ENCODE data around the gene SLC45A1.

SLC45A1 gene

GRCh38 chr1:8348047-8348776 lies 30.3 kb downstream of the SLC45A1 start:
- Histone ChIP-seq H3K4me1 (ENCODE audit: control insufficient read depth, insufficient read depth, low read length) (peaks cover 3% of the 10 kb centered on the region; the same call in 1 of the 2 replicates), H3K36me3 (ENCODE audit: control insufficient read depth in 2 of 2, insufficient read depth in 1 of 2, low read length in 2 of 2) (peaks cover 0 to 11% of the 10 kb centered on the region in 2 experiments; a peak in 1 of 3 replicates), H3K4me3 (ENCODE audit: low read depth, low read length) (no peak overlapping the region), H3K9me3 (ENCODE audit: control insufficient read depth, insufficient read depth, low read depth, low read length) (no peaks in the 10 kb centered on the region), H3K27ac (ENCODE audit: extremely low read depth, low read depth, low read length) (no peak overlapping the region)
- ChIA-PET POLR2A (interaction anchor here (0.9 kb wide), 1 partner anchor 186 kb away, joined by 4 read pairs; no protein-coding TSS in a partner anchor), CTCF (interaction anchor here (0.5 to 6.7 kb wide), 12 partner anchors 33 to 799 kb away, joined by 3 to 49 read pairs (median 4); no protein-coding TSS in a partner anchor)
- TF ChIP-seq ZBTB7A (tag by site-specific recombination; IDR thresholded peaks at IDR 0.05; ENCODE audit: low read depth) = no peak

DNA sequence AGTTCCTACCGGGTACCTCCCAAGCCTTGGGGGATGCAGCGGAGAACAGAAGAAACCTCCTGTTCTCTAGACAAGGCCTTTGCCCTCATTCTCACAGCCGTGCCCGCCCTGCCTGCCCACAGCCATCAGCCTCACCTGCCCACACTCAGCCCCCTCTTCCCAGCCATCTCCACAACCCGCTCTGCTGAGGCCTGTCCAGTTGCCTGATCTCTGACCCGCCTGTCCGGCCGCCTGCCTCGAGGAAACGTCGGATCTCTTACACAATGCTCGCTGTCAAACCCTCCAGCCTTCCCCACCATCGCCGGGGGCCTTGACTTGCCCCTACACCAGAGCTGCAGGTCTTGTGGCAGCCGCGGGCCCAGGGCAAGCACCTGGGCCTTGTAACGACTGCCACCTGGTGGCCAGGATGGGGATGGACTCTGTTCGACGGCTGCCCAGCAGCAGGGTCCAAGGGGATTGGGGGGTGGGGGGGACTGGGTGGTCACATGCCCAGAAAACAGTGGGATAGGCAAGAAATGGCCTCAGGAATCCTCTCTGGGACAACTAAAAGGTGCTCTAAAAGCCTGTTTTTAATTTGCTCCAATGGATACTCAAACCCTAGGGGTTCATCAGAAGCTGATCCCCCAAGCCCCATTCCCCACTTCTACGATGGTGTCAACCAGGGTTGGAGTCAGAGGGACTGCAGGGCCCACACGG lies 31.0 kb downstream of the SLC45A1 start:
- POLR2A ChIA-PET = no interaction called here
- no peaks in the 10 kb centered on the region; the same call in 1 of the 2 replicates for H3K4me1 ChIP-seq (ENCODE audit: control insufficient read depth, insufficient read depth, low read length)
- no peak for TF ChIP-seq ZNF837 (tag by site-specific recombination; IDR thresholded peaks at IDR 0.05)
- peak; percentile 50 for TF ChIP-seq ZNF654 (tag by site-specific recombination; IDR thresholded peaks at IDR 0.05; ENCODE audit: low read depth)
- TF ChIP-seq, protein P1, sequence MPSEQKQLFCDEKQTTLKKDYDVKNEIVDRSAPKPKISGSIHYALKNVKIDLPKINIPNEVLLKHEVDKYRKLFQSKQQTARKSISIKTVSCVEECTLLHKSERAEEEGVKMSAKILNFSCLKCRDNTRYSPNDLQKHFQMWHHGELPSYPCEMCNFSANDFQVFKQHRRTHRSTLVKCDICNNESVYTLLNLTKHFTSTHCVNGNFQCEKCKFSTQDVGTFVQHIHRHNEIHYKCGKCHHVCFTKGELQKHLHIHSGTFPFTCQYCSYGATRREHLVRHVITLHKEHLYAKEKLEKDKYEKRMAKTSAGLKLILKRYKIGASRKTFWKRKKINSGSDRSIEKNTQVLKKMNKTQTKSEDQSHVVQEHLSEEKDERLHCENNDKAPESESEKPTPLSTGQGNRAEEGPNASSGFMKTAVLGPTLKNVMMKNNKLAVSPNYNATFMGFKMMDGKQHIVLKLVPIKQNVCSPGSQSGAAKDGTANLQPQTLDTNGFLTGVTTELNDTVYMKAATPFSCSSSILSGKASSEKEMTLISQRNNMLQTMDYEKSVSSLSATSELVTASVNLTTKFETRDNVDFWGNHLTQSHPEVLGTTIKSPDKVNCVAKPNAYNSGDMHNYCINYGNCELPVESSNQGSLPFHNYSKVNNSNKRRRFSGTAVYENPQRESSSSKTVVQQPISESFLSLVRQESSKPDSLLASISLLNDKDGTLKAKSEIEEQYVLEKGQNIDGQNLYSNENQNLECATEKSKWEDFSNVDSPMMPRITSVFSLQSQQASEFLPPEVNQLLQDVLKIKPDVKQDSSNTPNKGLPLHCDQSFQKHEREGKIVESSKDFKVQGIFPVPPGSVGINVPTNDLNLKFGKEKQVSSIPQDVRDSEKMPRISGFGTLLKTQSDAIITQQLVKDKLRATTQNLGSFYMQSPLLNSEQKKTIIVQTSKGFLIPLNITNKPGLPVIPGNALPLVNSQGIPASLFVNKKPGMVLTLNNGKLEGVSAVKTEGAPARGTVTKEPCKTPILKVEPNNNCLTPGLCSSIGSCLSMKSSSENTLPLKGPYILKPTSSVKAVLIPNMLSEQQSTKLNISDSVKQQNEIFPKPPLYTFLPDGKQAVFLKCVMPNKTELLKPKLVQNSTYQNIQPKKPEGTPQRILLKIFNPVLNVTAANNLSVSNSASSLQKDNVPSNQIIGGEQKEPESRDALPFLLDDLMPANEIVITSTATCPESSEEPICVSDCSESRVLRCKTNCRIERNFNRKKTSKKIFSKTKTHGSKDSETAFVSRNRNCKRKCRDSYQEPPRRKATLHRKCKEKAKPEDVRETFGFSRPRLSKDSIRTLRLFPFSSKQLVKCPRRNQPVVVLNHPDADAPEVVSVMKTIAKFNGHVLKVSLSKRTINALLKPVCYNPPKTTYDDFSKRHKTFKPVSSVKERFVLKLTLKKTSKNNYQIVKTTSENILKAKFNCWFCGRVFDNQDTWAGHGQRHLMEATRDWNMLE (tag by site-specific recombination; conservative IDR thresholded peaks at IDR 0.05; ENCODE audit: low read depth) = no peak
- TF ChIP-seq ZNF473 (tag by site-specific recombination; IDR thresholded peaks at IDR 0.05) = no peak
- TF ChIP-seq PRDM10 (tag by site-specific recombination; IDR thresholded peaks at IDR 0.05) = peak; percentile 99
- TF ChIP-seq YY2 (tag by site-specific recombination; IDR thresholded peaks at IDR 0.05) = no peak
- no peak for TF ChIP-seq INSM2 (tag by site-specific recombination; IDR thresholded peaks at IDR 0.05)
- TF ChIP-seq ZNF2 (tag by site-specific recombination; IDR thresholded peaks at IDR 0.05) = peak; percentile 86
- no peak for TF ChIP-seq HOXA7 (CRISPR knock-in tag; IDR thresholded peaks at IDR 0.05; ENCODE audit: borderline replicate concordance)
- TF ChIP-seq ZNF391 (tag by site-specific recombination; IDR thresholded peaks at IDR 0.05; ENCODE audit: borderline replicate concordance, low read depth) = peak; percentile 80; the same call in 1 of the 2 replicates
- TF ChIP-seq ZBTB20 (tag by site-specific recombination; IDR thresholded peaks at IDR 0.05) = no peak
- TF ChIP-seq, protein P2, sequence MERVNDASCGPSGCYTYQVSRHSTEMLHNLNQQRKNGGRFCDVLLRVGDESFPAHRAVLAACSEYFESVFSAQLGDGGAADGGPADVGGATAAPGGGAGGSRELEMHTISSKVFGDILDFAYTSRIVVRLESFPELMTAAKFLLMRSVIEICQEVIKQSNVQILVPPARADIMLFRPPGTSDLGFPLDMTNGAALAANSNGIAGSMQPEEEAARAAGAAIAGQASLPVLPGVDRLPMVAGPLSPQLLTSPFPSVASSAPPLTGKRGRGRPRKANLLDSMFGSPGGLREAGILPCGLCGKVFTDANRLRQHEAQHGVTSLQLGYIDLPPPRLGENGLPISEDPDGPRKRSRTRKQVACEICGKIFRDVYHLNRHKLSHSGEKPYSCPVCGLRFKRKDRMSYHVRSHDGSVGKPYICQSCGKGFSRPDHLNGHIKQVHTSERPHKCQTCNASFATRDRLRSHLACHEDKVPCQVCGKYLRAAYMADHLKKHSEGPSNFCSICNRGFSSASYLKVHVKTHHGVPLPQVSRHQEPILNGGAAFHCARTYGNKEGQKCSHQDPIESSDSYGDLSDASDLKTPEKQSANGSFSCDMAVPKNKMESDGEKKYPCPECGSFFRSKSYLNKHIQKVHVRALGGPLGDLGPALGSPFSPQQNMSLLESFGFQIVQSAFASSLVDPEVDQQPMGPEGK (tag by site-specific recombination; IDR thresholded peaks at IDR 0.05) = peak; percentile 58; the same call in 1 of the 2 replicates
- no peak for TF ChIP-seq SCRT1 (tag by site-specific recombination; IDR thresholded peaks at IDR 0.05; ENCODE audit: borderline replicate concordance)
- TF ChIP-seq ZFHX2 (tag by site-specific recombination; conservative IDR thresholded peaks at IDR 0.05) = peak; percentile 65
- no peak for TF ChIP-seq ZNF623 (tag by site-specific recombination; IDR thresholded peaks at IDR 0.05)
- TF ChIP-seq CTCF (tag by site-specific recombination; IDR thresholded peaks at IDR 0.05) = peak; percentile 72

More for the DNA sequence above, 31.0 kb downstream of the SLC45A1 start:
- CTCF ChIA-PET = interaction anchor here (0.5 to 6.7 kb wide), 16 partner anchors 13 to 800 kb away, joined by 3 to 49 read pairs (median 4); no protein-coding TSS in a partner anchor
- H3K4me3 ChIP-seq (ENCODE audit: low read depth, low read length) = no peak overlapping the region
- peaks cover 0 to 18% of the 10 kb centered on the region in 2 experiments; a peak in 1 of 3 replicates for H3K36me3 ChIP-seq (ENCODE audit: control insufficient read depth in 2 of 2, insufficient read depth in 1 of 2, low read length in 2 of 2)
- H3K9me3 ChIP-seq (ENCODE audit: control insufficient read depth, insufficient read depth, low read depth, low read length) = no peaks in the 10 kb centered on the region
- H3K27ac ChIP-seq (ENCODE audit: extremely low read depth, low read depth, low read length) = no peak overlapping the region

All from HEK293 (cell line).